Measurements from ENCODE around the gene KLF7. TPM values are rescaled to one million over a fixed set of nuclear protein-coding genes. Genes with fewer than 3 reads are reported as not detected.

KLF7 gene
- total RNA-seq, 1 donor from 2014 or later, result 68.9 TPM

GRCh38 chr2:207150284-207150683 lies 15.5 kb downstream of the KLF7 start:
- no peak for DNase-seq (ENCODE audit: low spot score)

GRCh38 chr2:207149249-207150213 lies 16.2 kb downstream of the KLF7 start:
- DNase-seq (ENCODE audit: low spot score), result no peak

GRCh38 chr2:207148020-207148419 lies 17.7 kb downstream of the KLF7 start:
- no peak for DNase-seq (ENCODE audit: low spot score)

GRCh38 chr2:207144173-207144785 lies 21.5 kb downstream of the KLF7 start:
- no peak for DNase-seq (ENCODE audit: low spot score)

- DNase-seq (ENCODE audit: low spot score), result peak; percentile 88
Measured at GRCh38 chr2:207143215-207144172, 22.3 kb downstream of the KLF7 start.

GRCh38 chr2:207142461-207142860 lies 23.3 kb downstream of the KLF7 start:
- no peak for DNase-seq (ENCODE audit: low spot score)

- no peak for DNase-seq (ENCODE audit: low spot score)
Measured at GRCh38 chr2:207141386-207141785, 24.4 kb downstream of the KLF7 start.

GRCh38 chr2:207140265-207140664 lies 25.5 kb downstream of the KLF7 start:
- DNase-seq (ENCODE audit: low spot score), result no peak

GRCh38 chr2:207139552-207139951 lies 26.2 kb downstream of the KLF7 start:
- no peak for DNase-seq (ENCODE audit: low spot score)

GRCh38 chr2:207138627-207139297 lies 27.0 kb downstream of the KLF7 start:
- DNase-seq (ENCODE audit: low spot score), result no peak

GRCh38 chr2:207137596-207138337 lies 28.0 kb downstream of the KLF7 start:
- DNase-seq (ENCODE audit: low spot score), result no peak

GRCh38 chr2:207136874-207137273 lies 28.9 kb downstream of the KLF7 start:
- no peak for DNase-seq (ENCODE audit: low spot score)

GRCh38 chr2:207135801-207136457 lies 29.8 kb downstream of the KLF7 start:
- no peak for DNase-seq (ENCODE audit: low spot score)

GRCh38 chr2:207135340-207135739 lies 30.4 kb downstream of the KLF7 start:
- no peak for DNase-seq (ENCODE audit: low spot score)

GRCh38 chr2:207133820-207134519 lies 31.8 kb downstream of the KLF7 start:
- no peak for DNase-seq (ENCODE audit: low spot score)

- DNase-seq (ENCODE audit: low spot score), result no peak
Measured at GRCh38 chr2:207133458-207133819, 32.3 kb downstream of the KLF7 start.

- DNase-seq (ENCODE audit: low spot score), result no peak
Measured at GRCh38 chr2:207132019-207132418, 33.7 kb downstream of the KLF7 start.

GRCh38 chr2:207131594-207131993 lies 34.2 kb downstream of the KLF7 start:
- DNase-seq (ENCODE audit: low spot score), result no peak

GRCh38 chr2:207130958-207131521 lies 34.7 kb downstream of the KLF7 start:
- DNase-seq (ENCODE audit: low spot score), result no peak

Data from mesenteric fat pad (tissue), 1 donor.